ENCODE measurements around the gene SMIM12. TPM values are rescaled to one million over a fixed set of nuclear protein-coding genes. Genes with fewer than 3 reads are reported as not detected.

Gene SMIM12
- total and polyA plus RNA-seq, 2 of the 8 experiments (the other 6 are each of a cell fraction or from before 2014, with no cell fraction given), result 40.9 to 49.2 TPM

GRCh38 chr1:34816332-34816731 lies 43.2 kb downstream of the SMIM12 start:
- H4K20me1 ChIP-seq (replicated peaks in 1 of 2; ENCODE audit: control insufficient read depth in 1 of 2, insufficient read depth in 2 of 2, low read length in 2 of 2), result no peaks in the 10 kb centered on the region
- H3K4me2 ChIP-seq (ENCODE audit: insufficient read depth in 1 of 2, low read depth in 2 of 2, low read length in 2 of 2), result no peak overlapping the region
- H3K14ac ChIP-seq (ENCODE audit: insufficient read length), result no peak overlapping the region
- H2BK15ac ChIP-seq (ENCODE audit: low read length), result no peak overlapping the region
- no peak overlapping the region for H2AFZ ChIP-seq (ENCODE audit: low read length)
- ChIA-PET POLR2A (ENCODE audit: partially characterized antibody) (interaction anchor here (1.2 kb wide), 1 partner anchor 44 kb away, joined by 3 read pairs; no protein-coding TSS in a partner anchor), CTCF (ENCODE audit: partially characterized antibody) (interaction anchor here (0.5 to 2.4 kb wide), 4 partner anchors 19 to 271 kb away, joined by 3 to 9 read pairs (median 6); no protein-coding TSS in a partner anchor)
- no peak overlapping the region for H2BK5ac ChIP-seq (ENCODE audit: low read depth, low read length)
- no peaks in the 10 kb centered on the region for H3K9me3 ChIP-seq (ENCODE audit: insufficient read depth in 2 of 2, low read depth in 1 of 2, low read length in 1 of 2)
- no peak overlapping the region for H3K18ac ChIP-seq (ENCODE audit: extremely low read depth, low read length)
- FAIRE-seq (no peak), DNase-seq (ENCODE audit: low read depth in 1 of 2, low spot score in 2 of 2) (no peak)
- H3K4ac ChIP-seq (replicated peaks; ENCODE audit: insufficient read length, low read depth, low read length), result no peak overlapping the region
- no peaks in the 10 kb centered on the region for H3K27me3 ChIP-seq (replicated peaks in 1 of 4; ENCODE audit: control insufficient read depth in 3 of 4, extremely low read depth in 1 of 4, insufficient read depth in 3 of 4, low read length in 3 of 4)
- no peaks in the 10 kb centered on the region for H3K23me2 ChIP-seq (ENCODE audit: low read depth, low read length)
- TF ChIP-seq SUZ12 (IDR thresholded peaks at IDR 0.05; ENCODE audit: low read length), result no peak
- no peak for TF ChIP-seq HDAC2 (IDR thresholded peaks at IDR 0.05; ENCODE audit: borderline replicate concordance in 1 of 2, low read depth in 2 of 2, low read length in 2 of 2)
- no peak for TF ChIP-seq TCF12 (IDR thresholded peaks at IDR 0.05; ENCODE audit: low read depth, low read length)
- no peaks in the 10 kb centered on the region for H3K79me2 ChIP-seq (ENCODE audit: control insufficient read depth in 1 of 2, insufficient read depth in 2 of 2, low read length in 2 of 2)
- H2BK20ac ChIP-seq (ENCODE audit: low read length), result no peak overlapping the region
- no peak overlapping the region for H4K8ac ChIP-seq (ENCODE audit: extremely low read depth, insufficient read depth, low read length)
- H4K5ac ChIP-seq (ENCODE audit: insufficient read length, low read depth, low read length), result no peak overlapping the region
- no peak overlapping the region for H2BK120ac ChIP-seq (replicated peaks; ENCODE audit: low read depth, low read length)
- no peak overlapping the region for H3K56ac ChIP-seq (replicated peaks; ENCODE audit: insufficient read length, low read depth, low read length)
- no peak overlapping the region for H3K27ac ChIP-seq (ENCODE audit: low read depth, low read length)
- no peak overlapping the region for H3K23ac ChIP-seq (ENCODE audit: insufficient read length)
- no peaks in the 10 kb centered on the region for H3K4me1 ChIP-seq (replicated peaks in 1 of 4; ENCODE audit: control insufficient read depth in 3 of 4, insufficient read depth in 4 of 4, low read length in 3 of 4)
- H2AK5ac ChIP-seq (ENCODE audit: low read depth, low read length), result no peak overlapping the region
- no peak overlapping the region for H2BK12ac ChIP-seq (ENCODE audit: low read depth, low read length)
- no peak overlapping the region for H3K9ac ChIP-seq (replicated peaks in 1 of 4; ENCODE audit: extremely low read depth in 1 of 4, low read depth in 3 of 4, low read length in 3 of 4)
- no peak overlapping the region for H3K4me3 ChIP-seq (ENCODE audit: extremely low read depth in 1 of 4, insufficient read depth in 2 of 4, low read depth in 3 of 4, low read length in 4 of 4)
- no peaks in the 10 kb centered on the region for H3K36me3 ChIP-seq (ENCODE audit: control insufficient read depth in 2 of 4, insufficient read depth in 4 of 4, low read length in 3 of 4)
- H4K91ac ChIP-seq (replicated peaks; ENCODE audit: insufficient read length, low read length), result no peak overlapping the region
- H3K79me1 ChIP-seq (ENCODE audit: low read depth, low read length), result no peaks in the 10 kb centered on the region
